GM12873 (cell line): ENCODE results near the gene TBC1D3B.
"Not testable (repeated sequence)": the region's sequence is repeated elsewhere in the genome, so short reads cannot be mapped to it uniquely, and the experiment has no call there.

Experiments
- TF ChIP-seq, protein P1 (sequence below): IDR thresholded peaks from 2 replicates; pipeline ENCODE4 v1.5.1; 2012; ENCODE audit warnings: low read depth, mild to moderate bottlenecking, moderate library complexity, low read length, control low read depth; ENCODE audit not compliant: insufficient read depth; ENCODE audit errors: missing control alignments

Gene TBC1D3B

DNA sequence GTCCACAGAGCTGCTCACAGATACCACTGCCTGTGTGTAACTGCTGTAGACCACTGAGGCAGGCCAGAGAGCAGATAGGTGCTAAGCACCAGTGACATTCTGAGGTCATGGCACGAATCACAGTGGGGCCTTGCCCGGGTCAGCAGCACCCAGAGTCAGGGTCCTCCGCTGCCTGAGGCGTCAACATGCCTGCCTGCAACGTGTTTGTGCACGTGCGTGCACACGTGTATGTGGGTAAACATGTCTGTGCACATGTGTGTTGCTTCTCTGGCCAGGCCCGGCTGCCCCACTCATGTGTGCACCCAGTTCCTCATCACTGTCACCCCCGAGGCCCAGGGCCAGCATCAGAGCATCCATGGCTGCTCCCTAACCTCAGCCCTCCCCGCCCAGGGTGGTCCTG lies at the start of gene TBC1D3B:
TBC1D3B (minus strand) TSS at position 101 of the 400 bp plus-strand sequence. CDS start 1,586 bp downstream, outside the sequence.
- TF ChIP-seq, protein P1, sequence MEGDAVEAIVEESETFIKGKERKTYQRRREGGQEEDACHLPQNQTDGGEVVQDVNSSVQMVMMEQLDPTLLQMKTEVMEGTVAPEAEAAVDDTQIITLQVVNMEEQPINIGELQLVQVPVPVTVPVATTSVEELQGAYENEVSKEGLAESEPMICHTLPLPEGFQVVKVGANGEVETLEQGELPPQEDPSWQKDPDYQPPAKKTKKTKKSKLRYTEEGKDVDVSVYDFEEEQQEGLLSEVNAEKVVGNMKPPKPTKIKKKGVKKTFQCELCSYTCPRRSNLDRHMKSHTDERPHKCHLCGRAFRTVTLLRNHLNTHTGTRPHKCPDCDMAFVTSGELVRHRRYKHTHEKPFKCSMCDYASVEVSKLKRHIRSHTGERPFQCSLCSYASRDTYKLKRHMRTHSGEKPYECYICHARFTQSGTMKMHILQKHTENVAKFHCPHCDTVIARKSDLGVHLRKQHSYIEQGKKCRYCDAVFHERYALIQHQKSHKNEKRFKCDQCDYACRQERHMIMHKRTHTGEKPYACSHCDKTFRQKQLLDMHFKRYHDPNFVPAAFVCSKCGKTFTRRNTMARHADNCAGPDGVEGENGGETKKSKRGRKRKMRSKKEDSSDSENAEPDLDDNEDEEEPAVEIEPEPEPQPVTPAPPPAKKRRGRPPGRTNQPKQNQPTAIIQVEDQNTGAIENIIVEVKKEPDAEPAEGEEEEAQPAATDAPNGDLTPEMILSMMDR = not testable (repeated sequence)

DNA sequence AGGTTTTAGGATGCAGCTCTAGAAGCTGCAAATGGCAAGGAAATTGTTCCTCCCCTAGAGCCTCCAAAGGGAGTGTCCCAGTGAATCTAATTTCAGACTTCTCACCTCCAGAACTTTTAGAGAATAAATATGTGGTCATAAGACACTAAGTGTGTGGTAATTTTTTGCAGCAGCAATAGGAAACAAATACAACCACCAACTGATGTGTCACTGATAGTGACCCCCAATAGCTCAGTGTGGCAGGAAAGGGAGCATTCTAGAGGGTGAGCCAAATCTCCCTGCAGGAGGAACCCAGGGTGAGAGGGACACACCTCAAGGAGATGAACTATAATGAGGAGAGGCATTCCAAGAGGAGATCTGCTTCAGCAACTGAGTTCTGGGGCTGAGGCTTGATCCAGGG lies 38.5 kb upstream of the TBC1D3B start:
- TF ChIP-seq, protein P1 = no peak

DNA sequence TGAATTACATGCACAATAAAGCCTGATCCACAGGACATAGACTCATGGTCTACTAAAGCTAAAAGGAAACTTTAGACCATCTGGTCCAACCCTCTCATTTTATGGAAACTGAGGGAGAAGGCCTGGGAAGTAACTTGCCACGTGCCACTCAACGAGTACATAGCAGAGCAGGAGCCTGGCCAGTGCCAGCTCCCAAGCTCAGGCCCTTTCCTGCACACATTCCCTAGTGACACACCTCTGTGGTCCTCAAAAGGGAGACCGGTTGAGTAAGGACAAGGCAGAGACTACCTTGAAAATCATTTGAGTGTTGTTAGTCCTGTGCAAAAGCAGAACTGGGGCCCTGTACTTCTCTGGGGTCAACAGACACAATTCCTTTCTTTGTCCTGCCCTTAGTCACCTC lies 37.3 kb upstream of the TBC1D3B start:
- TF ChIP-seq, protein P1 = no peak

DNA sequence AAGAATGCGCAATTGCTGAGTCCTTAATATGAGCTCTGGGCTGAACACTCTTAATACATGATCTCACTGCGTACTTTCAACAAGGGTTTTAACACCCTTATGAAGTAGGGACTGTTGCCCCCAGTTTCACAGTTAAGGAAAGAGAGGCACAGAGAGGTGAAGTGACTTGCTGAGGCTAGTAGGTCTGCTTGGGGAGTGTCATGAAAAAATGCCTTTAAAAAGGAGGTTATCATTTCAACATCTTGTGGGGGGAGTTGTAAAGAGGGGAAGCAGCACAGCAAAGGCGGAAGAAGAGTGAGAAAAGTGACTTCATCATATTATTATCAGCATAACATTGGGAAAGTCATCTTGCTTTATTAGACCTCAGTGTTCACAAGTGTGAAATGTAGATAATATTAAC lies 36.5 kb upstream of the TBC1D3B start:
- TF ChIP-seq, protein P1 = no peak

DNA sequence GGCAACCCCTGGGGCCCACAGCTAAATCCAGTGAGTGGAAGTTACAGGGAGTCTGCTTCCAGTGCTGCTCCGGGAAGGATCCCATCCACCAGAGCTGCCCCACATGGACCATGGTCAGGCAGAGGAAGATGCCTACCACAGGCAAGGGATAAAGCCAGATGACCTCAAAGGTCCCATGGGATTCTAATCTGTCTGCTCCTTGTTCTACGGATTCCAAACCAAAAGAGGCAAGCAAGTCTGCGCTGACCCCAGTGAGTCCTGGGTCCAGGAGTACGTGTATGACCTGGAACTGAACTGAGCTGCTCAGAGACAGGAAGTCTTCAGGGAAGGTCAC lies 35.8 kb upstream of the TBC1D3B start:
- TF ChIP-seq, protein P1 = no peak

DNA sequence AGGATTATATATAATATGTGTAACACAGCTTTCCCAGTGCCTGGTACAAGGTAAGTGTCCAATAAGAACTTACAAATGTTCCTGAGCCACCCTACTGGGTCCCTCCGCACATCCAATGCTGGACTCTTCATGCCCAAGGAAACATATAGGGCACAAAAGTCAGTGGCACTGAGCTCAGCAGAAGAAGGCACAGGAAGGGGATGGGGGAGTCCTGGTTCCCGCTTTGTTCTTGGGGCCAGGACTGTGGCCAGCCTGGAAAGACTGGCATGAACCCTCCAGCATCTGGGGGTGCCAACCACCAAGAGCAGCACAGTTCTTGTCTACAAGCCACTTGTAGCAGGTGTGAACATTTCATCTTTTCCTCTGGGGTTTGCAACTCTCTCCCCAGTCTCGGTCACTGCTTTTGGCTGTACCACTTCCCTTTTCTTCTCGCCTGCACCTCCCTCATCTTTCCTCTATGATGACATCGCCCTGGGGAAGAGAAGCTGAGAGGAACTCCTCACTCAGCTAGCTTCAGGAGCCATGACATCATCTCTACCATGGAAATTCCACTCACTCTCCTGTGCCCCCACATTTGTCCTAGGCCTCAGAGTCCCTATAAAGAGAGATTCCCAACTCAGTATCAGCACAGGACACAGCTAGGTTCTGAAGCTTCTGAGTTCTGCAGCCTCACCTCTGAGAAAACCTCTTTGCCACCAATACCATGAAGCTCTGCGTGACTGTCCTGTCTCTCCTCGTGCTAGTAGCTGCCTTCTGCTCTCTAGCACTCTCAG lies 34.2 kb upstream of the TBC1D3B start, which contains the start of gene CCL4L2:
CCL4L2 (plus strand) TSS at position 625 of the 773 bp plus-strand sequence.
- TF ChIP-seq, protein P1 = not testable (repeated sequence)

DNA sequence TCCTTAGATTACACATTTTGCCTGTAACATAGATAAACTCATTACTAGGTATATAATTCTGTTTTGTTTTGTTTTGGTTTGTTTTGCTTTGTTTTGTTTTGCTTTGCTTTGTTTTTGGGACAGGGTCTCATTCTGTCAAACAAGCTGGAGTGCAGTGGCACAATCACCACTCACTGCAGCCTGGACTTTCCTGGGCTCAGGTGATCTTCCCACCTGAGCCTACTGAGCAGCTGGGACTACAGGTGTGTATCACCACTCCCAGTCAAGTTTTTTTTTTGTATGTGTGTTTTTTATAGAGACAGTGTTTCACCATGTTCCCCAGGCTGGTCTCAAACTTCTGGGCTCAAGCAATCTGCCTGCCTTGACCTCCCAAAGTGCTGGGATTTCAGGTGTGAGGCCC lies 33.1 kb upstream of the TBC1D3B start:
- TF ChIP-seq, protein P1 = no peak
